Fibroblast of mammary gland (primary cell): Measurements from ENCODE around the gene DGKG.

Experiments
- DNase-seq: peaks from one replicate; pipeline ENCODE4 v3.0.0-alpha.2; 2010; ENCODE audit warnings: low read depth
- H3K4me3 ChIP-seq: 2 replicates; pipeline ENCODE4 v1.5.1; 2011; ENCODE audit warnings: low read depth, mild to moderate bottlenecking, low read length, moderate library complexity; ENCODE audit not compliant: control insufficient read depth
- CTCF ChIP-seq: conservative IDR thresholded peaks from 2 replicates; pipeline ENCODE4 v1.5.1; 2011; ENCODE audit warnings: low read depth, low read length, inconsistent platforms; ENCODE audit not compliant: control insufficient read depth, insufficient read depth

The DGKG gene

GRCh38 chr3:186224041-186224610 is 137.9 kb downstream of the DGKG start:
- TF ChIP-seq CTCF = no peak
- no peak overlapping the region for H3K4me3 ChIP-seq
- no peak for DNase-seq

- DNase-seq = no peak
- no peak overlapping the region for H3K4me3 ChIP-seq
- no peak for TF ChIP-seq CTCF
These were observed 138.6 kb downstream of the DGKG start for GRCh38 chr3:186223476-186223875.

GRCh38 chr3:186221760-186222378 is 140.2 kb downstream of the DGKG start:
- TF ChIP-seq CTCF = no peak

GRCh38 chr3:186220911-186221645 is 141.0 kb downstream of the DGKG start:
- peak; percentile 20 for TF ChIP-seq CTCF
- no peak overlapping the region for H3K4me3 ChIP-seq
- DNase-seq = peak; percentile 33

More at GRCh38 chr3:186221760-186222378, 140.2 kb downstream of the DGKG start:
- DNase-seq = no peak
- H3K4me3 ChIP-seq = no peak overlapping the region

- no peak for TF ChIP-seq CTCF
- no peak overlapping the region for H3K4me3 ChIP-seq
- DNase-seq = peak; percentile 6
These were observed 141.7 kb downstream of the DGKG start for GRCh38 chr3:186220365-186220764.

GRCh38 chr3:186219211-186219638 is 142.8 kb downstream of the DGKG start:
- no peak for DNase-seq
- TF ChIP-seq CTCF = no peak
- no peak overlapping the region for H3K4me3 ChIP-seq
